ENCODE measurements around the gene DDAH2. TPM values are rescaled to one million over a fixed set of nuclear protein-coding genes. Genes with fewer than 3 reads are reported as not detected.

The DDAH2 gene
- polyA plus RNA-seq, 1 donor from 2014 or later: 386 TPM

GRCh38 chr6:31737315-31737990 lies 8.4 kb upstream of the DDAH2 start:
- Histone ChIP-seq H3K27ac (ENCODE audit: low read length) (no peak overlapping the region), H3K4me2 (ENCODE audit: low read length) (no peak overlapping the region), H3F3A (ENCODE audit: insufficient read depth, low read length, poor library complexity, severe bottlenecking) (no peaks in the 10 kb centered on the region), H3K27me3 (ENCODE audit: insufficient read depth, low read depth, low read length) (no peaks in the 10 kb centered on the region), H3K4me3 (ENCODE audit: low read length) (no peak overlapping the region), H3K9ac (ENCODE audit: low read length) (no peak overlapping the region), H3K9me3 (ENCODE audit: low read length) (no peaks in the 10 kb centered on the region), H3K79me2 (replicated peaks; ENCODE audit: insufficient read depth, low read length) (no peaks in the 10 kb centered on the region), H3K9me2 (ENCODE audit: insufficient read depth, low read length) (no peaks in the 10 kb centered on the region), H3K36me3 (ENCODE audit: insufficient read depth, low read length) (no peaks in the 10 kb centered on the region), H2AFZ (ENCODE audit: low read depth, low read length) (no peak overlapping the region), H4K20me1 (ENCODE audit: insufficient read depth) (no peaks in the 10 kb centered on the region)
- TF ChIP-seq REST (IDR thresholded peaks at IDR 0.05; ENCODE audit: borderline replicate concordance) (no peak), MXI1 (conservative IDR thresholded peaks at IDR 0.05; ENCODE audit: poor library complexity, severe bottlenecking) (no peak), EZH2 (IDR thresholded peaks at IDR 0.05; ENCODE audit: borderline replicate concordance, insufficient read depth, low read length, poor library complexity, severe bottlenecking) (no peak), EP300 (conservative IDR thresholded peaks at IDR 0.05; ENCODE audit: poor library complexity, severe bottlenecking) (no peak), RAD21 (conservative IDR thresholded peaks at IDR 0.05) (no peak), TAF1 (IDR thresholded peaks at IDR 0.05; ENCODE audit: low read depth) (no peak)

GRCh38 chr6:31736768-31737314 lies 7.7 kb upstream of the DDAH2 start:
- Histone ChIP-seq H3K36me3 (ENCODE audit: insufficient read depth, low read length) (no peaks in the 10 kb centered on the region), H4K20me1 (ENCODE audit: insufficient read depth) (no peaks in the 10 kb centered on the region), H3K4me3 (ENCODE audit: low read length) (no peak overlapping the region), H3K79me2 (replicated peaks; ENCODE audit: insufficient read depth, low read length) (no peaks in the 10 kb centered on the region), H2AFZ (ENCODE audit: low read depth, low read length) (no peak overlapping the region), H3K9me2 (ENCODE audit: insufficient read depth, low read length) (no peaks in the 10 kb centered on the region), H3K4me2 (ENCODE audit: low read length) (no peak overlapping the region), H3K9ac (ENCODE audit: low read length) (no peak overlapping the region), H3K9me3 (ENCODE audit: low read length) (no peaks in the 10 kb centered on the region), H3K27ac (ENCODE audit: low read length) (no peak overlapping the region), H3F3A (ENCODE audit: insufficient read depth, low read length, poor library complexity, severe bottlenecking) (no peaks in the 10 kb centered on the region), H3K27me3 (ENCODE audit: insufficient read depth, low read depth, low read length) (no peaks in the 10 kb centered on the region)
- no peak for TF ChIP-seq EZH2 (IDR thresholded peaks at IDR 0.05; ENCODE audit: borderline replicate concordance, insufficient read depth, low read length, poor library complexity, severe bottlenecking)
- no peak for TF ChIP-seq EP300 (conservative IDR thresholded peaks at IDR 0.05; ENCODE audit: poor library complexity, severe bottlenecking)
- no peak for TF ChIP-seq SMC3 (conservative IDR thresholded peaks at IDR 0.05; ENCODE audit: poor library complexity)
- TF ChIP-seq MXI1 (conservative IDR thresholded peaks at IDR 0.05; ENCODE audit: poor library complexity, severe bottlenecking): no peak
- no peak for TF ChIP-seq POLR2AphosphoS5 (IDR thresholded peaks at IDR 0.05)
- no peak for TF ChIP-seq CTCF (IDR thresholded peaks at IDR 0.05; ENCODE audit: poor library complexity, severe bottlenecking)
- TF ChIP-seq REST (IDR thresholded peaks at IDR 0.05; ENCODE audit: borderline replicate concordance): no peak
- no peak for TF ChIP-seq RAD21 (conservative IDR thresholded peaks at IDR 0.05)
- TF ChIP-seq TAF1 (IDR thresholded peaks at IDR 0.05; ENCODE audit: low read depth): no peak
